ENCODE measurements around the gene DCAF5.

DNA sequence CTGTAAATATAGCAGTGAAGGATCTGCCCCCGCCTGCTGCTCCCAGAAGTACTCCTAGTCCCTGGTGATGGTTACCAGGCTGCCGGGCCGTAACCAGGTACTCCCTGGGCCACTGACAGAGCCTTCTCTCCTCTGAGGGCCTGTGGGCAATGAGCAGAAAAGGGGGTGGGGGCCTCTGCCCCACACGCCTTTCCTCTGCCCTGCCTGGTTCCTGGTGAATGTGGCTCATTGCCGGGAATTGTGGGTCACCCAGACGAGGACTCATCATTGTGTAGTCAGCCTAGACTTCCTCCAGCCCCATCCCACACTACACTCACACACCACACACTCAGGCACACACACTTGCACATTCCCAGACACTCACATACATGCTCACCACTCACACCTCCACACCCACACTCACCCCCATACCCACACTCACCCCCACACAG, 138.1 kb downstream of the DCAF5 start:
- TF ChIP-seq, protein P1, sequence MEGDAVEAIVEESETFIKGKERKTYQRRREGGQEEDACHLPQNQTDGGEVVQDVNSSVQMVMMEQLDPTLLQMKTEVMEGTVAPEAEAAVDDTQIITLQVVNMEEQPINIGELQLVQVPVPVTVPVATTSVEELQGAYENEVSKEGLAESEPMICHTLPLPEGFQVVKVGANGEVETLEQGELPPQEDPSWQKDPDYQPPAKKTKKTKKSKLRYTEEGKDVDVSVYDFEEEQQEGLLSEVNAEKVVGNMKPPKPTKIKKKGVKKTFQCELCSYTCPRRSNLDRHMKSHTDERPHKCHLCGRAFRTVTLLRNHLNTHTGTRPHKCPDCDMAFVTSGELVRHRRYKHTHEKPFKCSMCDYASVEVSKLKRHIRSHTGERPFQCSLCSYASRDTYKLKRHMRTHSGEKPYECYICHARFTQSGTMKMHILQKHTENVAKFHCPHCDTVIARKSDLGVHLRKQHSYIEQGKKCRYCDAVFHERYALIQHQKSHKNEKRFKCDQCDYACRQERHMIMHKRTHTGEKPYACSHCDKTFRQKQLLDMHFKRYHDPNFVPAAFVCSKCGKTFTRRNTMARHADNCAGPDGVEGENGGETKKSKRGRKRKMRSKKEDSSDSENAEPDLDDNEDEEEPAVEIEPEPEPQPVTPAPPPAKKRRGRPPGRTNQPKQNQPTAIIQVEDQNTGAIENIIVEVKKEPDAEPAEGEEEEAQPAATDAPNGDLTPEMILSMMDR (IDR thresholded peaks at IDR 0.05): no peak
- no peak for TF ChIP-seq POLR2A (IDR thresholded peaks at IDR 0.05)
